Mesothelial cell of epicardium (in vitro differentiated cells): ENCODE data around the gene TMEM30A. TPM values are rescaled to one million over a fixed set of nuclear protein-coding genes. Genes with fewer than 3 reads are reported as not detected.

Source experiments
- DNase-seq, 2 experiments: peaks; one replicate each; pipeline ENCODE4 v3.0.0; 2021; ENCODE audit warnings: low spot score in 2 of 2; ENCODE audit not compliant: unreplicated experiment in 2 of 2
- H3K27ac Mint-ChIP-seq: 2 replicates; pipeline ENCODE4 v1.8.0; 2021; ENCODE audit warnings: mixed read lengths
- H3K27me3 Mint-ChIP-seq: 2 replicates; pipeline ENCODE4 v1.8.0; 2021; ENCODE audit warnings: low read depth, mixed read lengths
- H3K36me3 Mint-ChIP-seq: 2 replicates; pipeline ENCODE4 v1.8.0; 2021; ENCODE audit warnings: mixed read lengths
- H3K4me1 Mint-ChIP-seq: 2 replicates; pipeline ENCODE4 v1.8.0; 2021; ENCODE audit warnings: mixed read lengths
- H3K4me3 Mint-ChIP-seq: 2 replicates; pipeline ENCODE4 v1.8.0; 2021; ENCODE audit warnings: mild to moderate bottlenecking, moderate library complexity, mixed read lengths
- H3K9me3 Mint-ChIP-seq: 2 replicates; pipeline ENCODE4 v1.8.0; 2021; ENCODE audit warnings: mixed read lengths
- total RNA-seq: library from RNA; stranded (reverse); gene quantifications from 3 replicates; pipeline ENCODE4 v1.2.1, GENCODE V29; 2021
- TF ChIP-seq, protein P1 (sequence below): fragments of 200-600 bp; sonication (generic); IDR thresholded peaks from one replicate; pipeline ENCODE4 v1.5.0; 2021; ENCODE audit warnings: antibody characterized with exemption; ENCODE audit not compliant: unreplicated experiment

TMEM30A gene
- total RNA-seq, 1 donor from 2014 or later: 87.6 TPM

- TF ChIP-seq, protein P1, sequence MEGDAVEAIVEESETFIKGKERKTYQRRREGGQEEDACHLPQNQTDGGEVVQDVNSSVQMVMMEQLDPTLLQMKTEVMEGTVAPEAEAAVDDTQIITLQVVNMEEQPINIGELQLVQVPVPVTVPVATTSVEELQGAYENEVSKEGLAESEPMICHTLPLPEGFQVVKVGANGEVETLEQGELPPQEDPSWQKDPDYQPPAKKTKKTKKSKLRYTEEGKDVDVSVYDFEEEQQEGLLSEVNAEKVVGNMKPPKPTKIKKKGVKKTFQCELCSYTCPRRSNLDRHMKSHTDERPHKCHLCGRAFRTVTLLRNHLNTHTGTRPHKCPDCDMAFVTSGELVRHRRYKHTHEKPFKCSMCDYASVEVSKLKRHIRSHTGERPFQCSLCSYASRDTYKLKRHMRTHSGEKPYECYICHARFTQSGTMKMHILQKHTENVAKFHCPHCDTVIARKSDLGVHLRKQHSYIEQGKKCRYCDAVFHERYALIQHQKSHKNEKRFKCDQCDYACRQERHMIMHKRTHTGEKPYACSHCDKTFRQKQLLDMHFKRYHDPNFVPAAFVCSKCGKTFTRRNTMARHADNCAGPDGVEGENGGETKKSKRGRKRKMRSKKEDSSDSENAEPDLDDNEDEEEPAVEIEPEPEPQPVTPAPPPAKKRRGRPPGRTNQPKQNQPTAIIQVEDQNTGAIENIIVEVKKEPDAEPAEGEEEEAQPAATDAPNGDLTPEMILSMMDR: no peak
- H3K4me3 Mint-ChIP-seq: no peak overlapping the region
Measured at GRCh38 chr6:75301088-75301487, 16.5 kb upstream of the TMEM30A start.

DNA sequence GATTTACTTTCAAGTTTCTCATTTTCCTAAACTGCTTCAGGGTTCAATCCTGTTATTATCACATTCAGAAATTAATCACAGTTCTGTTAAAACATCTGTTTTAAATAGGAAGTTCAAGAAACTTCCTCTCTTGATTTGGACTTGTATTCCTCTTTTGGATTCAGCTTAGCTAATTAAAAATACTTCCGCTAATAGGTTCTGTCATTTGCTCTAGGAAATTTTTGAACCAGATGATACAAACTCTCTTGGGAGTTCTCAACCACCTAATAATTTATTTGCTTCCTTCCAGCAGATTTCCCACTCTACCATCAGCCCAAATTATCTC is 15.9 kb upstream of the TMEM30A start:
- Mint-ChIP-seq H3K9me3 (peaks cover 3% of the 10 kb centered on the region), H3K4me3 (no peak overlapping the region), H3K27ac (peak overlapping the region; percentile 81), H3K27me3 (no peaks in the 10 kb centered on the region), H3K36me3 (peaks cover 3% of the 10 kb centered on the region), H3K4me1 (peaks cover 18% of the 10 kb centered on the region)
- no peak for DNase-seq
- TF ChIP-seq, protein P1: no peak

More at GRCh38 chr6:75301088-75301487, 16.5 kb upstream of the TMEM30A start:
- no peak for DNase-seq
- Mint-ChIP-seq H3K27me3 (no peaks in the 10 kb centered on the region), H3K4me1 (peaks cover 23% of the 10 kb centered on the region), H3K27ac (no peak overlapping the region), H3K9me3 (peaks cover 3% of the 10 kb centered on the region), H3K36me3 (peaks cover 3% of the 10 kb centered on the region)

GRCh38 chr6:75299801-75300530 is 15.4 kb upstream of the TMEM30A start:
- peak overlapping the region; percentile 81 for H3K27ac Mint-ChIP-seq
- H3K27me3 Mint-ChIP-seq: no peaks in the 10 kb centered on the region
- no peak for DNase-seq

DNA sequence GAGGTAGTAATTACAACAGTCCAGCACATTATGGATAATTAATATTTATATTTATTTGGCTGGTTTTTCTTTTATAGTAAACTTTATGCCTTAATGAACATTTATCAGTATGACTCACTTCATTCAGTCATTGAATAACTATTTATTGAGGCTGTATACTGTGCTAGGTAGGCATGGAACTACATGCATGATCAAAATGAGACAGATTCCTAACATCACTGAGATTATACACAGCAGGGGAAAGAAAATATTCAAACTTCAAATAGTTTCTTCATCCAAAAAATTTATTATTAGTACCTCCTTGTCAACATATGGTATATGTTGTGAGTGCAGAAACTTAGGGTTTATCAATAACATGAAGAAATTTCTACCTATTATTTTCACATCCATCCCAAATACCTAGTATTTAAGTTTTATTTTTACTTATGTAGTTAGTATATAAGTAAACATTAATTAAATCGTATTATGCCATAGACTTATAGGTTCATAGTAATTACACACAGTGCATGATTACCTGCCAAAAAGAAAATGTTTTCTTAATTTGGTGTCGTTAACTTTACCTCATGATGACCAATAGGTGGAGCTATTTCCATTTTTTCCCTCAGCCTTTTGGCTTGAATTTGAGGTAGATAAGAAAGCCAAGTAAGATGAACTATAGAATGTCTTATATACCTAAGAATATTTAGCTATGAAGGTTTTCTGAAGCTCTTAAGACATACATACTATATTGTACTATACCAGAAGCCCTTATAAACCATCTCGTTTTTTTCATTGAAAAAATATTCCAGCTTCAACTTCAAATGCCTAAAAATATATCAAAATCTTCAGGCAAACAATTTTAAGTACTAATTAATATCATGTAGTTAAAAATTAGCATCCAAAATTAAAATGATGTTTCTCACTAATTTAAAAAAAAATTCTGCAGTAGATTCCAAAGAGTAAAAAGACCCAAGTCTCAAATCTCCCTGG is 12.5 kb upstream of the TMEM30A start:
- Mint-ChIP-seq H3K27me3 (no peaks in the 10 kb centered on the region), H3K27ac (no peak overlapping the region), H3K4me3 (no peak overlapping the region), H3K4me1 (peaks cover 18% of the 10 kb centered on the region), H3K9me3 (no peaks in the 10 kb centered on the region), H3K36me3 (no peaks in the 10 kb centered on the region)
- TF ChIP-seq, protein P1: peak; percentile 89
- no peak for DNase-seq

More at GRCh38 chr6:75299801-75300530, 15.4 kb upstream of the TMEM30A start:
- Mint-ChIP-seq H3K36me3 (peaks cover 3% of the 10 kb centered on the region), H3K9me3 (peaks cover 3% of the 10 kb centered on the region), H3K4me3 (no peak overlapping the region), H3K4me1 (peaks cover 18% of the 10 kb centered on the region)
- TF ChIP-seq, protein P1: no peak

DNA sequence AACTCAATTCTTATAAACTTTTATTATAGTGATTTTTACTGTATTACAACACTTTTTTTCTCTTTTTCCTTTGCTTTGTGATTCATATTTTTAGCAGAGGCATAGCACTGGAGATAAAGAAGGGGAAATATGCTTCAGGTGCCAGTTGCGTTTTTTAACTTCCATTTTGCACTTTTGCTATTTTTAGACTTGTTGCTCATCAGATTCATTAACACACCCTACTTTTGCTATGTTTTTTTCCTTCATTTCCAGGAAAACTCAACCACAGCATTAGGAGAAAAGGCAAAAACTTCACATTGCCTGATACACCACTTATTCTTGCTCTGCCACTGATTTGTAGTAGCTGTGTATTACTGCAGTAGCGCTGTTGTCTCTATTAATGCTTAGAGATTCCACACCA is 8.0 kb upstream of the TMEM30A start:
- TF ChIP-seq, protein P1: no peak
- Mint-ChIP-seq H3K9me3 (no peaks in the 10 kb centered on the region), H3K36me3 (peaks cover 2% of the 10 kb centered on the region), H3K4me3 (no peak overlapping the region), H3K4me1 (peaks cover 27% of the 10 kb centered on the region), H3K27ac (no peak overlapping the region), H3K27me3 (no peaks in the 10 kb centered on the region)
- DNase-seq: no peak
